ENCODE results near the gene PITPNM3.

The PITPNM3 gene

DNA sequence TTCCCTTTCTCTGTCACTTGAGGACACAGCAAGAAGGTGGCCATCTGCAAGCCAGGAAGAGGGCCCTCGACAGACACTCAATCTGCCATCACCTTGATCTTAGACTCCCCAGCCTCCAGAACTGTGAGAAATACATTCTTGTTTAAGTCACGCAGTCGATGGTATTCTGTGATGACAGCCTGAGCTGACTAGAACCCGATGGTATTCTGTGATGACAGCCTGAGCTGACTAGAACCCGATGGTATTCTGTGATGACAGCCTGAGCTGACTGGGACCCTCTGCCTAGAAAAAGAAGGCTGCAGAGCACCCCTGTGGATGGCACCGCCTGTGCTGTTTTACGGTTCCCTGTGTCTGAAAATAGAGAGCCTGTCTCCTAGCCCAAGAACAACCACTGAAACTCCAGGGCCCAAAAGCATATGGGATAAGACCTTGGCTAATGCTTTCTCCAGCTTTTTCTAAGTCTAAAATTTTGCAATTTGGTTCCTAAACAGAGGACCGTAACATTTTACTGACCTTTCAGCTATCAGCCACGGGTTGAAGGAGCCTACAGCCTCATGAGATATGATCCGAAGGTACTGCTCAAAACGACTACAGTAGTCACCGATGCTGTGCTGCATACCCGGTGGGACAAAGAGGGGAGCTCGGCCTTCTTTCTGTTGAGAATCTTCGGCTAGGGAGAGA, 33.1 kb upstream of the PITPNM3 start:
- TF ChIP-seq, protein P1, sequence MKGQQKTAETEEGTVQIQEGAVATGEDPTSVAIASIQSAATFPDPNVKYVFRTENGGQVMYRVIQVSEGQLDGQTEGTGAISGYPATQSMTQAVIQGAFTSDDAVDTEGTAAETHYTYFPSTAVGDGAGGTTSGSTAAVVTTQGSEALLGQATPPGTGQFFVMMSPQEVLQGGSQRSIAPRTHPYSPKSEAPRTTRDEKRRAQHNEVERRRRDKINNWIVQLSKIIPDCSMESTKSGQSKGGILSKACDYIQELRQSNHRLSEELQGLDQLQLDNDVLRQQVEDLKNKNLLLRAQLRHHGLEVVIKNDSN (IDR thresholded peaks at IDR 0.05), result no peak
- TF ChIP-seq, protein P2, sequence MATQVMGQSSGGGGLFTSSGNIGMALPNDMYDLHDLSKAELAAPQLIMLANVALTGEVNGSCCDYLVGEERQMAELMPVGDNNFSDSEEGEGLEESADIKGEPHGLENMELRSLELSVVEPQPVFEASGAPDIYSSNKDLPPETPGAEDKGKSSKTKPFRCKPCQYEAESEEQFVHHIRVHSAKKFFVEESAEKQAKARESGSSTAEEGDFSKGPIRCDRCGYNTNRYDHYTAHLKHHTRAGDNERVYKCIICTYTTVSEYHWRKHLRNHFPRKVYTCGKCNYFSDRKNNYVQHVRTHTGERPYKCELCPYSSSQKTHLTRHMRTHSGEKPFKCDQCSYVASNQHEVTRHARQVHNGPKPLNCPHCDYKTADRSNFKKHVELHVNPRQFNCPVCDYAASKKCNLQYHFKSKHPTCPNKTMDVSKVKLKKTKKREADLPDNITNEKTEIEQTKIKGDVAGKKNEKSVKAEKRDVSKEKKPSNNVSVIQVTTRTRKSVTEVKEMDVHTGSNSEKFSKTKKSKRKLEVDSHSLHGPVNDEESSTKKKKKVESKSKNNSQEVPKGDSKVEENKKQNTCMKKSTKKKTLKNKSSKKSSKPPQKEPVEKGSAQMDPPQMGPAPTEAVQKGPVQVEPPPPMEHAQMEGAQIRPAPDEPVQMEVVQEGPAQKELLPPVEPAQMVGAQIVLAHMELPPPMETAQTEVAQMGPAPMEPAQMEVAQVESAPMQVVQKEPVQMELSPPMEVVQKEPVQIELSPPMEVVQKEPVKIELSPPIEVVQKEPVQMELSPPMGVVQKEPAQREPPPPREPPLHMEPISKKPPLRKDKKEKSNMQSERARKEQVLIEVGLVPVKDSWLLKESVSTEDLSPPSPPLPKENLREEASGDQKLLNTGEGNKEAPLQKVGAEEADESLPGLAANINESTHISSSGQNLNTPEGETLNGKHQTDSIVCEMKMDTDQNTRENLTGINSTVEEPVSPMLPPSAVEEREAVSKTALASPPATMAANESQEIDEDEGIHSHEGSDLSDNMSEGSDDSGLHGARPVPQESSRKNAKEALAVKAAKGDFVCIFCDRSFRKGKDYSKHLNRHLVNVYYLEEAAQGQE (IDR thresholded peaks at IDR 0.05; ENCODE audit: low read depth), result no peak
- TF ChIP-seq, protein P3, sequence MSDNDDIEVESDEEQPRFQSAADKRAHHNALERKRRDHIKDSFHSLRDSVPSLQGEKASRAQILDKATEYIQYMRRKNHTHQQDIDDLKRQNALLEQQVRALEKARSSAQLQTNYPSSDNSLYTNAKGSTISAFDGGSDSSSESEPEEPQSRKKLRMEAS (IDR thresholded peaks at IDR 0.05), result no peak
- TF ChIP-seq RAD21 (IDR thresholded peaks at IDR 0.05; ENCODE audit: low read depth) (no peak), EGR1 (IDR thresholded peaks at IDR 0.05) (no peak), CREB1 (IDR thresholded peaks at IDR 0.05; ENCODE audit: low read depth) (no peak)

DNA sequence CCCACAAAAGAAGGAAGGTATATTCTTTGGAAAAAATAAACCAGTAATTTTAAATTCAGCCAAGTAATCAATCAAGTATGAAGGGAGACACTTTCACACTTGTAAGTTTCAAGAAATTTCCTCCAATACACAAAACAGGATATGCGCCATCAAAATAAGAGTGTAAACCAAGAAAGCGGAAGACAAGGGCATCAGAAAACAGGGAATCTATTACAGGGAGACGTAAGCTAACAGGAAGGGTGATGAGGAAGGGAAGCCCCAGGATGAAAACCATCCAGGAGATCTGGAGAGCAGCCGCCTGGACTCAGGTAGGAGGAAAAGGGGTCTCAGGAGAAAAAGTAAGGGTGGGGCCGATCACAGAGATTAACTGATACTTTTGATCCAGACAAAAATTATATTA, 31.8 kb upstream of the PITPNM3 start:
- TF ChIP-seq, protein P3 (IDR thresholded peaks at IDR 0.05), result no peak
- no peak for TF ChIP-seq EGR1 (IDR thresholded peaks at IDR 0.05)
- TF ChIP-seq ZBTB7A (IDR thresholded peaks at IDR 0.05; ENCODE audit: low read depth), result no peak
- TF ChIP-seq, protein P1 (IDR thresholded peaks at IDR 0.05), result no peak
- TF ChIP-seq TAF1 (IDR thresholded peaks at IDR 0.05; ENCODE audit: low read depth), result no peak
- TF ChIP-seq YY1 (IDR thresholded peaks at IDR 0.05; ENCODE audit: low read depth), result no peak
- TF ChIP-seq EP300 (IDR thresholded peaks at IDR 0.05; ENCODE audit: borderline replicate concordance), result no peak
- no peak for TF ChIP-seq RAD21 (IDR thresholded peaks at IDR 0.05; ENCODE audit: low read depth)
- TF ChIP-seq CEBPB (IDR thresholded peaks at IDR 0.05), result no peak

DNA sequence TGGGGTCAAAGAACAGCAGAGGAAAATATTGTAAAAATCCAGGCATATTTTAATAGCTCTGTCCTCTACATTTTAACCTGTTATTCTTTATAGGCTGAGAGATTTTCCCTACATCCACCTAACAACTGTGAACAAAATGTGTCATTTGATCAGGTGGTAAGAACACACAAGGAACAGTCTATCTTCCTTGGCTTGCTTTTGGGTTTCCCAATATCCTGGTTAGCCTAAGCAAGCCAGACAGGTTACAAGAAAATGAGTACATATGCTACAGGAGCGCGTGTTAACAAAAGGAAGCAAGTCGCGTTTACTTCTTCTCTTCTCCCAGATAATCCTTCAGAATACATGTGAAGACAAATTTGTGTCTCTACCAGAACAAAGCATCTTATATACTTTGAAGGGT, 31.0 kb upstream of the PITPNM3 start:
- no peak for TF ChIP-seq EGR1 (IDR thresholded peaks at IDR 0.05)
- TF ChIP-seq EP300 (IDR thresholded peaks at IDR 0.05; ENCODE audit: borderline replicate concordance), result no peak

DNA sequence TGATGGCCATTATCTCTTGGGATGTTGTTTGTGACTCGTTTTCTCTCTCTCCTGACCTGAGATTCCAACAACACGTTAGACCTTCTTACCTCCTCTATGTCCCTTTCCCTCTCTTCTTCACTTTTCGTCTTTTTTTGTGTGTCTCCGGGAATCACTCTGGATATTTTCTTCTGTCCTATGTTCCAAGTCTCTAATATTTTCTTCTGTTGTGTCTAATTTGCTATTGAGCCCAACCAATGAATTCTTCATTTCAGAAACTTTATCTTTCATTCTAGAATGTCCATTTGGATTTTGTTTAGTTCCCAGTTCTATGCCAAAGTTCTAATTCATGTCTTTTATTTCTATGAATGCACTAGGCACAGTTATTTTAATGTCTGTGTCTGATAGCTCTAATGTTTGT, 27.1 kb upstream of the PITPNM3 start:
- TF ChIP-seq FOXM1 (IDR thresholded peaks at IDR 0.05; ENCODE audit: borderline replicate concordance, low read depth) (no peak), EGR1 (IDR thresholded peaks at IDR 0.05) (no peak), RAD21 (IDR thresholded peaks at IDR 0.05; ENCODE audit: low read depth) (no peak), NFIC (IDR thresholded peaks at IDR 0.05) (no peak), TCF12 (IDR thresholded peaks at IDR 0.05; ENCODE audit: low read depth) (no peak)
- TF ChIP-seq, protein P2 (IDR thresholded peaks at IDR 0.05; ENCODE audit: low read depth), result no peak
- TF ChIP-seq, protein P3 (IDR thresholded peaks at IDR 0.05), result no peak
- TF ChIP-seq, protein P1 (IDR thresholded peaks at IDR 0.05), result no peak

DNA sequence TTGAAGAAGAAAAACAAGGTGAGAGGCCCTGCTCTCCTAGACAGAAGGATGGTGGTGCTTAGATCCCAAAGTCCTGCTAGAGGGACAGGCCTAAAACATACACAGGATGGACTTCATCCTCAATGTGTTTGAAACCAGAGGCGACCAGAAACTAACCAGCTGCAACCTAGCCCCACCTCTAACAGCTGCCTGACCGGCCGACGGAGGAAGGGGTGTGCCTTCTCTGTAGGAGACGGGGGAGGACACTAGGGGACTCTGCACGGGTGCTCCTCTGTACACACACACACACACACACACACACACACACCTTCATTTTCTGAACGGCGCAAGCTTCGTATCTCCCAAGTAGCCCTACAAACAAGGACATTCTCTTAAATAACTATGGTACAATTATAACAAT, 24.3 kb upstream of the PITPNM3 start:
- TF ChIP-seq, protein P2 (IDR thresholded peaks at IDR 0.05; ENCODE audit: low read depth), result no peak
- TF ChIP-seq TCF12 (IDR thresholded peaks at IDR 0.05; ENCODE audit: low read depth) (no peak), RAD21 (IDR thresholded peaks at IDR 0.05; ENCODE audit: low read depth) (no peak)

Measured in Ishikawa (cell line).